Measurements from ENCODE around the gene TRPV2. TPM values are rescaled to one million over a fixed set of nuclear protein-coding genes. Genes with fewer than 3 reads are reported as not detected.
"Not testable (repeated sequence)": the region's sequence is repeated elsewhere in the genome, so short reads cannot be mapped to it uniquely, and the experiment has no call there.

The TRPV2 gene
- total and polyA plus RNA-seq, 2 of the 4 experiments (the other 2 are of a cell fraction): 30.8 to 32.8 TPM

- peaks cover 43% of the 10 kb centered on the region for H3K36me3 ChIP-seq (ENCODE audit: control insufficient read depth, insufficient read depth, low read length)
Observed at GRCh38 chr17:16439811-16440351, 24.5 kb downstream of the TRPV2 start.

GRCh38 chr17:16440354-16440753 lies 25.0 kb downstream of the TRPV2 start:
- CTCF ChIA-PET; H2AK9ac ChIP-seq (replicated peaks; ENCODE audit: low read depth, low read length, poor library complexity); H2AFZ ChIP-seq (replicated peaks; ENCODE audit: low read length, poor library complexity); dilution Hi-C loops (cut with HindIII; ENCODE audit: low sequenced_read_pairs, unreplicated experiment); H2BK120ac ChIP-seq (ENCODE audit: low read depth, low read length); ATAC-seq (ENCODE audit: low read depth); H2BK20ac ChIP-seq (ENCODE audit: low read depth, low read length); H3K9me3 ChIP-seq (ENCODE audit: control insufficient read depth, insufficient read depth, low read length); H3K27me3 ChIP-seq (ENCODE audit: control insufficient read depth, insufficient read depth, low read length); H2BK15ac ChIP-seq (ENCODE audit: low read depth, low read length); BruUV-seq (replicated peaks); intact Hi-C loops (cut with micrococcal nuclease); in situ Hi-C loops (cut with MboI; ENCODE audit: low sequenced_read_pairs); H3K18ac ChIP-seq (ENCODE audit: low read depth, low read length); DNase-seq: not testable (repeated sequence)
- peak overlapping the region; percentile 99 for H3K14ac ChIP-seq (replicated peaks; ENCODE audit: low read depth, low read length)
- H3K9ac ChIP-seq (ENCODE audit: low read depth, low read length): peak overlapping the region; percentile 97
- H4K8ac ChIP-seq (ENCODE audit: low read depth in 2 of 2, low read length in 2 of 2): peak overlapping the region; percentile 64 to 92; a peak in 2 of 4 replicates
- peaks cover 29% of the 10 kb centered on the region for H3K9me1 ChIP-seq (ENCODE audit: insufficient read depth, low read length)
- peak overlapping the region; percentile 97 for H3K4ac ChIP-seq (ENCODE audit: low read depth, low read length)
- peak overlapping the region; percentile 99 for H3K23ac ChIP-seq (ENCODE audit: low read depth, low read length)
- peak overlapping the region; percentile 72 for H3K27ac ChIP-seq (ENCODE audit: insufficient read depth, low read length)
- peak overlapping the region; percentile 69; the same call in 1 of the 2 replicates for H4K91ac ChIP-seq (ENCODE audit: insufficient read depth, low read depth, low read length)
- H3K56ac ChIP-seq (ENCODE audit: extremely low read depth, insufficient read depth, low read length): peak overlapping the region; percentile 94
- WGBS, 2 experiments (ENCODE audit: extremely low coverage in 2 of 2, insufficient read length in 1 of 2): no CpG with 5 or more reads among the region's 5 CpGs
- POLR2A ChIA-PET (ENCODE audit: unreplicated experiment): interaction anchor here (0.6 kb wide), 1 partner anchor 316 kb away, joined by 3 read pairs; no protein-coding TSS in a partner anchor
- H3K36me3 ChIP-seq (ENCODE audit: control insufficient read depth, insufficient read depth, low read length): peaks cover 44% of the 10 kb centered on the region
- peaks cover 60% of the 10 kb centered on the region for H4K20me1 ChIP-seq (ENCODE audit: insufficient read depth, low read length)
- H3K79me1 ChIP-seq (ENCODE audit: low read depth in 1 of 2, low read length in 2 of 2): peaks cover 24 to 60% of the 10 kb centered on the region in 2 experiments
- peaks cover 17% of the 10 kb centered on the region for H3K4me1 ChIP-seq (ENCODE audit: control insufficient read depth, insufficient read depth, low read length)
- H3K4me2 ChIP-seq (ENCODE audit: low read depth, low read length): peak overlapping the region; percentile 98
- H2BK5ac ChIP-seq (ENCODE audit: low read depth, low read length, poor library complexity, severe bottlenecking): peak overlapping the region; percentile 69
- peak overlapping the region; percentile 92; the same call in 1 of the 2 replicates for H2AK5ac ChIP-seq (ENCODE audit: low read depth, low read length)
- H3K4me3 ChIP-seq (ENCODE audit: insufficient read depth, low read depth, low read length): peak overlapping the region; percentile 67
- H4K5ac ChIP-seq (ENCODE audit: low read depth, low read length): peak overlapping the region; percentile 15; the same call in 1 of the 2 replicates

More at GRCh38 chr17:16439811-16440351, 24.5 kb downstream of the TRPV2 start:
- peak overlapping the region; percentile 15 for H4K5ac ChIP-seq (ENCODE audit: low read depth, low read length)
- peak overlapping the region; percentile 72 for H3K27ac ChIP-seq (ENCODE audit: insufficient read depth, low read length)
- H3K23ac ChIP-seq (ENCODE audit: low read depth, low read length): peak overlapping the region; percentile 99
- no peaks in the 10 kb centered on the region for H3K9me3 ChIP-seq (ENCODE audit: control insufficient read depth, insufficient read depth, low read length)
- dilution Hi-C loops (cut with HindIII; ENCODE audit: low sequenced_read_pairs, unreplicated experiment) (no loop called here), in situ Hi-C loops (cut with MboI; ENCODE audit: low sequenced_read_pairs) (loop anchor here (5.0 kb wide), 1 partner anchor 58 kb away; the partner anchor contains the start of gene UBB), intact Hi-C loops (cut with micrococcal nuclease) (loop anchor here (1.0 kb wide), 1 partner anchor 54 kb away; no protein-coding TSS in a partner anchor)
- POLR2A ChIA-PET (ENCODE audit: unreplicated experiment): no interaction called here
- H3K18ac ChIP-seq (ENCODE audit: low read depth, low read length): peak overlapping the region; percentile 35; the same call in 1 of the 2 replicates
- BruUV-seq (replicated peaks): no TSS peak
- TF ChIP-seq CEBPB (IDR thresholded peaks at IDR 0.05; ENCODE audit: low read depth, low read length) (peak; percentile 30; the same call in 1 of the 2 replicates), MAZ (IDR thresholded peaks at IDR 0.05; ENCODE audit: borderline replicate concordance, low read depth, low read length) (no peak)
- no peak for DNase-seq
- ATAC-seq (ENCODE audit: low read depth): no peak
- peak overlapping the region; percentile 67 for H3K4me3 ChIP-seq (ENCODE audit: insufficient read depth, low read depth, low read length)
- H2AFZ ChIP-seq (replicated peaks; ENCODE audit: low read length, poor library complexity): no peak overlapping the region
- peaks cover 57% of the 10 kb centered on the region for H4K20me1 ChIP-seq (ENCODE audit: insufficient read depth, low read length)
- no peak overlapping the region; the same call in 1 of the 2 replicates for H2BK120ac ChIP-seq (ENCODE audit: low read depth, low read length)
- peak overlapping the region; percentile 98 for H3K4me2 ChIP-seq (ENCODE audit: low read depth, low read length)
- no peak overlapping the region for H2BK15ac ChIP-seq (ENCODE audit: low read depth, low read length)
- peak overlapping the region; percentile 94 for H3K56ac ChIP-seq (ENCODE audit: extremely low read depth, insufficient read depth, low read length)
- peak overlapping the region; percentile 92 for H2AK5ac ChIP-seq (ENCODE audit: low read depth, low read length)
- peak overlapping the region; percentile 99 for H3K14ac ChIP-seq (replicated peaks; ENCODE audit: low read depth, low read length)
- no peaks in the 10 kb centered on the region for H3K27me3 ChIP-seq (ENCODE audit: control insufficient read depth, insufficient read depth, low read length)
- H3K9me1 ChIP-seq (ENCODE audit: insufficient read depth, low read length): peaks cover 29% of the 10 kb centered on the region
- H3K9ac ChIP-seq (ENCODE audit: low read depth, low read length): peak overlapping the region; percentile 97
- H4K91ac ChIP-seq (ENCODE audit: insufficient read depth, low read depth, low read length): peak overlapping the region; percentile 69
- 5% methylated on average over 6 of the region's 10 CpGs; no CpG with 5 or more reads in 1 of the 2 experiments for WGBS, 2 experiments (ENCODE audit: extremely low coverage in 2 of 2, insufficient read length in 1 of 2)
- H2BK20ac ChIP-seq (ENCODE audit: low read depth, low read length): no peak overlapping the region
- peaks cover 17% of the 10 kb centered on the region for H3K4me1 ChIP-seq (ENCODE audit: control insufficient read depth, insufficient read depth, low read length)
- H3K4ac ChIP-seq (ENCODE audit: low read depth, low read length): peak overlapping the region; percentile 97
- peak overlapping the region; percentile 69 for H2BK5ac ChIP-seq (ENCODE audit: low read depth, low read length, poor library complexity, severe bottlenecking)
- peaks cover 24 to 58% of the 10 kb centered on the region in 2 experiments for H3K79me1 ChIP-seq (ENCODE audit: low read depth in 1 of 2, low read length in 2 of 2)
- peak overlapping the region; percentile 98 for H2AK9ac ChIP-seq (replicated peaks; ENCODE audit: low read depth, low read length, poor library complexity)
- CTCF ChIA-PET: no interaction called here
- peak overlapping the region; percentile 64 to 92 for H4K8ac ChIP-seq (ENCODE audit: low read depth in 2 of 2, low read length in 2 of 2)

Data from IMR-90 (cell line).